GM19351 (cell line): Measurements from ENCODE around the gene WFDC12.
"Not testable (repeated sequence)": the region's sequence is repeated elsewhere in the genome, so short reads cannot be mapped to it uniquely, and the experiment has no call there.

ENCODE experiments used
- ATAC-seq: cut with Tn5 transposase; IDR thresholded peaks from one replicate; pipeline ENCODE4 v1.9.1; 2021; ENCODE audit warnings: mild to moderate bottlenecking, moderate library complexity; ENCODE audit not compliant: unreplicated experiment

The WFDC12 gene, protein sequence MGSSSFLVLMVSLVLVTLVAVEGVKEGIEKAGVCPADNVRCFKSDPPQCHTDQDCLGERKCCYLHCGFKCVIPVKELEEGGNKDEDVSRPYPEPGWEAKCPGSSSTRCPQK

DNA sequence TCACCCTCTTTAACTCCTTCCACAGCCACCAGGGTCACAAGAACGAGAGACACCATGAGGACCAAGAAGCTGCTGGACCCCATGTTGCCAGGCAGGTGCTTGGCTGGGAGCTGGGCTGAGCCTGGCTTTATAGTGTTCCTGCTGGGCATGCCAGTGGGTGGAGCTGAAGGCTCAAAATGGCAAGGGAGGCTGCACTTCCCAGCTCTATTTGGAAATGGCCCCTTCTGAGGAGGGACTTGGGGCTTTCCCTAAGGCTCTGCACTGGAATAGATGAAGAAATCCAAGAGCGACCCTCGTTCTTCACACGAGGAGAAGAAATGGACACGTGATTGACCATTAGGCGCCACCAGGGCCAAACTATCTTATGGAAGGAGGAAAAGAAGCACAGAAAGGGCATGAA, at the start of gene WFDC12:
WFDC12 (minus strand) TSS at position 101 of the 400 bp plus-strand sequence; CDS start at position 83, 18 bp downstream.
- no peak for ATAC-seq

DNA sequence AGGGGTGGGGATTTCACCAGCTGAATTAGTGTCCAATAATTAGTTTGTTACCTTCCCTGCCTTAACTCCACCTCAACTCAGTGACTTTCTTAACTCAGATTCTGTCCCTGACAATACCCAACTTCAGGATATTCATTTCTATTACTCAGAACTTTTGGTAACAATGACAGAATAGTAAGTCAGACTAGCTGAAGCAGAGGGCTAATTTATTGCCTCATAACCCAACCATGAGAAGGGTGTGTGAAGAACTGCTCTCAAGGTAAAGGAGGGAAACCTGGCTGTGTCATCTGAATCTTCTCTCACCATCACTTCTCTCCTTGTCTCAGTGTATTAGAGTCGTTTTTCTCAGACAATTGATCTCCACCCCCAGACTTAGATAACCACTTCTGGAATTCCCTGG, 49.3 kb upstream of the WFDC12 start:
- no peak for ATAC-seq

DNA sequence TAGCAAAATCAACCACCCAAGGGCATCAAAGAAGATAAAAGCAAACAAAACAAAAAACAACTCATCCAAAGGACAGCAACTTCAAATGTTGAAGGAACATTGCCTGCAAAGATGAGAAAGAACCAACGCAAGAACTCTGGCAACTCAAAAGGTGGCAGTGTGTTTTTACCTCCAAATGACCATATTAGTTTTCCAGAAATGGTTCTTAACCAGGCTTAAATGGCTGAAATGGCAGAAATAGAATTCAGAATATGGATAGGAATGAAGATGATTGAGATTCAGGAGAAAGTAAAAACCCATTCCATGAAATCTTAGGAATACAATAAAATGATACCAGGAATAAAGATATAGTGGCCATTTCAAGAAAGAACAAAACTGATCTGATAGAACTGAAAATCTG, 40.6 kb upstream of the WFDC12 start:
- no peak for ATAC-seq

DNA sequence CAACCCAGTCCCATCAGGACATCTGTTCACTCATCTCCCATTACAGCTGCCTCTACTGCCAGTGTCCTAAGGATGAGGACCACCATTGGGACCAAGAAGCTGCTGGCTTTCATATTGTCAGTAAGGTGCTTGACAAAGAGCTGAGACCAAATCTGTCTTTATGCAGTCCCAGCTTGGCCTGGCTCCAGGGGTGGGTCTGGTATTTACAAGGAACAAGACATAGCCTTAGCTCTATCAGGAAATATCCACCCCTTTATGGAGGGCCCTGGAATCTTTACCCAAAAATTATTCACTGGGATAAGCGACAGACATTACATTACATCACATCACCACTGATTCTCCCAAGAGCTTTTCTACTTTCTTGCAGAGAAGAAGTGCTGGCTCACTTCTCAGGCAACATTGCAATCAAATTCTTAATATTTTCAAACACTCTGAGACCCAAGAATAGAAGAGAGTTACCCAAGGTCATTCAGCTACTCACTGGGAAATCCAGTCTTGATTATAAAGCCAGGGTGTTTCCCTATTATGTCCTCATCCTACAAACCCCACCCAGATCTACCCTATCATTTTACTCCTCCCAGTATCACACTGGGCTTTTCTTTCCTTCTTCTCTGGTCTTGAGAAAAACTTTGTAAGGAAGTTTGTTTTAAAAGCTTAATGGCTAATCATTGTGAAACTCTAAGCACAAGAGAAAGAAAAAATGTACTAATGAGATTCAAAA, 39.0 kb upstream of the WFDC12 start:
- ATAC-seq: no peak

DNA sequence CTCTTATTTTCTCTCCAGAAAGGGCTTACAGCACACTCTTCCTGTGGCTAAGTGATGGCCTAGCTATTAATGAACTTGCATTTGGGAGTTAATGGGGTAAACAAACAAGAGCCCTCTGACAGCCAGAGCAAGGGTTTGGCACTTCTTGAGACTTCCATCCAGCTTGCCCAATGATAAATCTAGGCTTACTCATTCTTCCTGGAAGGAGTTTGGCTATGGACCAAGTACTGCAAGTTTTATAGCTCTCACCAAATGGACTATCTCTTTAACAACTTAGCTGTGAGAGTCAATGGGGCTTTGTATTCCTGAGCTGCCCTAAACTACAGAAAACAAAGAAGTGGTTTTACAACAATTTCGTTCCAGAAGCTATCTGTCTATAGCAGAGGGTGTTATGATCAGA, 33.7 kb upstream of the WFDC12 start:
- ATAC-seq: no peak

DNA sequence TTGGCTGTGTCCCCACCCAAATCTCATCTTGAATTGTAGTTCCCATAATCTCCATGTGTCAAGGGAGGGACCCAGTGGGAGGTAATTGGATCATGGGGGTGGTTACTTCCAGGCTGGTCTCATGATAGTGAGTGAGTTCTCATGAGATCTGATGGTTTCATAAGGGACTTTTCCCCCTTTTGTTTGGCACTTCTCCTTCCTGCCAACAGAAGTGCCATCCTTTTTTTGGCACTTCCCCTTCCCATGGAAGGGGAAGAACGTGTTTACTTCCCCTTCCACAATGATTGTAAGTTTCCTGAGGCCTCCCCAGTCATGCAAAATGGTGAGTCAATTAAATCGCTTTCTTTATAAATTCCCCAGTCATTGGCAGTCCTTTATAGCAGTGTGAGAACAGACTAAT, 32.4 kb upstream of the WFDC12 start:
- no peak for ATAC-seq

DNA sequence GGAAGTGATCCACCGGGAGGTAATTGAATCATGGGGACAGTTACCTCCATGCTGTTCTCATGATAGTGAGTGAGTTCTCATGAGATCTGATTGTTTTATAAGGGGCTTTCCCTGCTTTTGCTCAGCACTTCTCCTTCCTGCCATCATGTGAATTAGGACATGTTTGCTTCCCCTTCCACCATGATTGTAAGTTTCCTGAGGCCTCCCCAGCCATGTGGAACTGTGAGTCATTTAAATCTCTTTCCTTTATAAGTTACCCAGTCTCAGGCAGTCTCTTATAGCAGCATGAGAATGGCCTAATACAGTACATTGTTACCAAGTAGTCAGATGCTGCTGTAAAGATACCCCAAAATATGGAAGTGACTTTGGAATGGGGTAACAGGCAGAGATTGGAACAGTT, 30.5 kb upstream of the WFDC12 start:
- ATAC-seq: not testable (repeated sequence)

DNA sequence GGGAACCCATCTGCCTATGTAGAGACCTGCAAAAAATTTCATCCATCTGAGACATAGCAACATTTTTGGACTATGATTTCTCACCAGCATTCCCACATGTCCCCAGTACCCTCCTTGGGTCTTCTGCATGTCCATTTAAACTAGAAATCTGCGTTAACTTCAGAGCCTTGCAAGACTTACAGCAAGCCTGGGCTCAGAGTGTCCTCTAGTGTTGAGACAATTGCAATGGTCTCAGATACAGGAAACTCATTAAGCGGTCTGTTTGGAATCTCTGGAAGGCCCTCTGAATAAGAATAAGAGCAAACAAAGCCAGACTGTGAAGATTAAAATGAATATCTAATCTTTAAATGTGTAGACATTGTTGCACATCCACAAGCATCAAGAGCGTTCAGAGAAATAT, 29.9 kb upstream of the WFDC12 start:
- no peak for ATAC-seq

DNA sequence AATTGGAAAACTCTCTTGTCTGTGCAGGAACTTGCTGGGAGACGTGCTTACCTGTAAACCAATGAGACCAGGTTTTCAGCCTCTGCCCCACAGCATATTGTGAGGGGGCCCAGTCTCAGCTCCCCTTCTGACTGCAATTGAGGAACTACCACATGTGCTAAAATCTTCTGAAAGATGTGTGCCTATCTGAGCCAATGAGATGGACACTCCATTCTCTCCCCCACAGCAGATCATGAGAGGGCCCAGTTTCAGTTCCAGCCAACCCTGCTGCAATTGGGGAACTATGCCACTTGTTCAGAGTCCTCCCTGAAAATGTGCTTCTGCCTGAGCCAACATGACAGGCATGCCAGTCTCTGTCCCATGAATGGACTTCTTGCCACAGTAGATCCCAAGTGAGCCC, 29.5 kb upstream of the WFDC12 start:
- no peak for ATAC-seq

DNA sequence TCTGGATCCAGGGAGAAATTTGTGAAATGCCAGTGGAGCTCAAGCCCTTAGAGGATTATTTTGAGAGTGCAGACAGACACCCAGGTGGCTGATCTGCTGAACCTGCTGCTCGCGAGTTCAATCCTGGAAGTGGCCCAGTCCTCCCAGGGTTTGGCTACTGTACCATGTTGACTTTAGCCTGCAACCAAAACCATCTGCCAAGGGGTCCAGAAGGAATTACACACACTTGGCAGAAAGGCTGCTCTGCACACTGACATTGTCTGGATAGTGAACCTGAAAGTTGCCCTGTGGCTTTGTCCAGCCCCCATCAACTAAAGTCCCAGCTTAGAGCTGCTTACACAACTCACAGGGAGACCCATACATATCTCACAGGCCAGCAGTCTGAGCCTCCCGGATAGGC, 28.9 kb upstream of the WFDC12 start:
- ATAC-seq: no peak

DNA sequence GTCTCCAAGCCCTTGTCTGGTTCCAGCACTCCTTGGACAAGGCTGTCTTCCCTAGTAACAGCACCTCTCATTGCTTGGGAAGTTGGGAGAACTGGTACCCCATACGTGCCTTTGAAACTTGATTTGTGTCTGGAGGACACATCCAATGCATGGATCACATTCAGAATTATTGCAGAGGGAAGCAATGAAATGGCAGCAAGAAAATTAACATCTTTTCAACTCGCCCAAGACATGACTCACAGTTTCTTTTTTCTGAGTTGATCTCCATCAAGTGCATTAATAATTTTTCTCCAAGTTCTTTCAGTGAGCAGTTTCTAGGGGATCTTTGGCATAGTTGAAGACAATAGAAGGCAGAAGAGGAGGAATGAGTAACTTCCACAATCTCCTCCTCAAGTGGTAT, 28.1 kb upstream of the WFDC12 start:
- ATAC-seq: no peak

DNA sequence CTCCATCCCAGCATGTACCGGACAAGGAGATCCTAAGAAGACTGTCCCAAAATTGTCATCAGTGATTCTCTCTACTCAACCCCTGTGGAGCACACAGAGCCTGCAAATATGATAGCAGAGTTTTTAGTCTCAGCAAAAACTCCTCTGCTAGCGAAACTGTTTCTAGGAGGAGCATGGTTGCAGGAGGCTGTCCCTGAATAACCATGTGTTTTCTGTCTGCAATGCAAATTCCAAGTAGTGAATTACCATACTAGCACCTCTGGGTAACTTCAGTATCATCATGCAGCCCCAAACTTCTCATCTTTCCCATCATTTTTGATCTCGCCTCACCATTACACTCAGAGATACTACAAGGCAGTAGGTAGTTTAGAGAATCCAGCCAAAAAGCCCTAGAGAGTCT, 24.8 kb upstream of the WFDC12 start:
- ATAC-seq: no peak

DNA sequence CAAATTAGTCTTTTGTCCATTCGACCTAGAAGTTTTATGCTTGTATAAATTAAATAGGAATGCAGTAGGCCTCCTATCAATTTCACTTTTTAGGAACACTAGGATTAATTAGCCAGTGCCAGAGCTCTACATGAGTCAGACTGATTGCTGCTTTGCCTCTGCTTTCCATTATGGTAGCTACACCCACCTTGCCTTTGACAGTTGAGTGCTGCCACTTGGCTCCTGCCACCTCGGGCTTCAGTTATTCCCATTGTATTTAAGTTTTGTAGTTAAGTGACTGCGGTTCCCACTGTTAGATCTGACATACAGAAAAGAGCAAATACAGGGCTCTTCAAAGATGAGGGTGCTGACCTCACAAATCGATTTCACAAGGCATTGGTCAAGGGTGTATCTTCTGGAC, 16.6 kb upstream of the WFDC12 start:
- no peak for ATAC-seq

DNA sequence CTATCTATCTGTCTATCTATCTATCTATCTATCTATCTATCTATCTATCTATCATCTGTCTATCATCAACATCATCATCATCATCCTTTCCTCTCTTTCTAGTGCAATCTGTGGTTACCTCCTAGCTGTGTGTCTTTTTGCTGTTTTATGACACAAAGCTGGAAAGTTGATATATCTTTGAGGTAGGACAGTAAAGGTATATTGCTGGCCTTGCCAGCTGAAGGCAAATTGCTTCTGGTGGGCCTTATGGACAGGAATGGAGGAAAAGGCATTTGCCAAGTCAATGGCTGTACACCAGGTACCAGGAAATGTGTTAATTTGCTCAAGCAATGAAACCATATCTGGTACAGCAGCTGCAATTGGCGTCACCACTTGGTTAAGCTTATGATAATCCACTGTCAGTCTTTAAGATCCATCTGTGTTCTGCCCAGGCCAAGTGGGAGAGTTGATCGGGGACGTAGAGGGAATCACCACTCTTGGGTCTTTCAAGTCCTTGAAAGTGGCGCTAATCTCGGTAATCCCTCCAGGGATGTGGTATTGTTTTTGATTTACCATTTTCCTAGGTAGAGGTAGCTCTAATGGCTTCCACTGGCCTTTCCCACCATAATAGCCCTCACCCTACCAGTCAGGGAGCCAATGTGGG, 15.6 kb upstream of the WFDC12 start:
- ATAC-seq: not testable (repeated sequence)

DNA sequence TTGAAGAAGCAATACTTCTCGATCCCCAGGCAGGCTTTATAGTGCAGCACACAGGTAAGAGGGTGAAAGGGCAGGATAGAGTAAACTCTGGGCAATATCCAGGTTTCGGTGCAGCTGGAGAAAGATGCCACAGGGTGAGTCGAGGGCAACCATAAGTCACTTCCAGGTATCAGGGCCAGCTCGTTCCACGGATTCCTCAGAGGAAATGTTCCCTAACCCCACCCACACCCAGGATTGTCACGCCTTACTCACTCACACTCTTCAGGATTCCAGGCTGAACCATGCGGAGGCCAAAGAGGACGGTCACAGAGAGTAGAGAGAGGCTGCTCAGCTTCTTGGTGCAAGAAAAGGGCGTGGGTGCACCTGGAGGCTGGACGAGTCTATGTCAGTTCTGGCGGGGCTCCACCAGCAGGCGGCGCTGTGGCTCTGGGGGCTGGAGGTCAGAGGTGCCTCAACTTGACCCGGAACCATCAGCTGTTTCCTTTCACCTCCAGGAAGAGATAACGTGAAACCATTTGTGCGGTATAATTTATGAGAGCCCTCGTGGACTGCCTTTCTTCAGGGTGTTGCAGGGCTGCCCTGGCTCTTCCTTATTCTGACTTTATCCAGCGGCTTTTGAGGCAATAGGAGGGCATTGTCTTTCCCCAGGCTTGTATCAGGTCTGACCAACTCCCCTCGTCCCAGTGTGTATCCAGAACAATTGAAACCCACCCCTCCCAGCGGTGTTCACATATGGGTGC, 14.5 kb upstream of the WFDC12 start:
- no peak for ATAC-seq

DNA sequence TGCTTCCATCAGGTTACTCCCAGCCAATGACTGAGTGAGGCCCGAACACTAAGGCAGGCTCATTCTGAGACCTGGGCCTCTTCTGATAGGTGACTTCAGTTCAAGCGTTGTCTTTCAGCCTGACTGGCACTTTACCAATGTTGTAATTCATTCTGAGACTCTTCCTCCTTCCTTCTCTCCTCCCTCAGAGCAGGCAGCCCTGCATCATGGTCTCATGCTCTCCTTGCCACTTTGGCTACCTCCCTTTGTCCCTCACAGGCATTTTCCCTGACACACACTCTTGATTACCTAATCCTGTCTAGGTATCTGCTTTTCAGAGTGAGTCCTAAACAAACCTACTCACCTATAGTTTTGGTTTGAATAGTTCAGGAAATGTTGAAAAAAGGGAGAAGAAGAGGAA, 12.6 kb upstream of the WFDC12 start:
- ATAC-seq: no peak

DNA sequence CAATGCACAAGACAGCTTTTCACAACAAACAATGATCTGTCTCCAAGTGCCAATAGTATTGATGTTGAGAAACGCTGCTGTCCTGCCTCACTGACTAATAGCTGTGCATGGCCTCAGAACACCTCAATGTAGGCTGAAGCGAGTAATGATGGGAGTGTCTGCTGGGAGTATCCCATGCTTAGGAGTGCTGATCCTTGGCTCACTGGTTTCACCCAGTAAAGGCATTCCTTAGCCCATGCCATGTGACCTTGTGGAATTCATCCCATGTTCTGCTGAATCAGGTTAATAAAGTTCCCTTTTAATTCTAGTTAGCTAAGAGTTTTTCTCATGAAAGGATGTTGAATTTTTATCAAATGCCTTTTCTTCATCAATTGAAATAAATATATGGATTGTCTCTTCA, 3.8 kb upstream of the WFDC12 start:
- ATAC-seq: no peak

DNA sequence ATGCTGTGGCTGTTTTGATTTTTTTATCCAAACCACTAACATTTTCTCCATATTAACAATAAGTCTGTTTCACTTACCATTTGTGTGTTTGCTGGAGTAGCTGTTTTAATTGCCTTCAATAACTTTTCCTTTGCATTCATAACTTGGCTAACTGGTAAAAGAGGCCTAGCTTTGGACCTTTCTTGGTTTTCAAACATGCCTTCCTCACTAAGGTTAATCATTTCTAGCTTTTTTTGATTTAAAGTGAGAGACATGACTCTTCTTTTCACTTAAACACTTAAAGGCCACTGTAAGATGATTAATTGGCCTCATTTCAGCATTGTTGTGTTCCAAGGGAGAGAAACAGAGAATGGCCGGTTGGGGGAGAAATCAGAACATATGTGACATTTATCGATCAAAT, 2.9 kb downstream of the WFDC12 start:
- ATAC-seq: no peak

DNA sequence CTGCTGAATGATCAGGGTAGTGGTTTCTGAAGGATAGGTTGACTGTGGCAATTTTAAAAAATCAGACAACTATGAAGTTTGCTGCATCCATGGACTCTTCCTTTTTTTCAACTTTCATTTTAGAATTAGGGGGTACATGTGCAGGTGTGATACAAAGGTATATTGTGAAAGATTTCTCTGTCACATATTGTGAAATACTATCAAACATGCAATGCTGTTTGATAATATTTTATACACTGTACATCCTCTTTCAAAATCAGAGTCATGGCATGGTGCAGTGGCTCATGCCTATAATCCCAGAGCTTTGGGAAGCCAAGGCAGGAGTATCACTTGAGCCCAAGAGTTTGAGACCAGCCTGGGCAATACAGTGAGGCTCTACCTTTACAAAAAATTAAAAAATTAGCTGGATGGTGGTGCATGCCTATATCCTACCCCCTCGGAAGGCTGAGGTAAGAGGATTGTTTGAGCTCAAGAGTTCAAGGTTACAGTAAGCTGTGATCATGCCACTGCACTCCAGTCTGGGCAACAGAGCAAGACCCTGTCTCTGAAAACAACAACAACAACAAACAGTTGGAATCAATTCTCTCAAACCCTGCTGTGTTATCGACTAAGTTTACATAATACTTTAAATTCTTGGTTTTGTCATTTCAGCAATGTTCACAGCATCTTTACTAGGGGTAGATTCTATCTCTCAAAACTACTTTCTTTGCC, 4.6 kb downstream of the WFDC12 start:
- no peak for ATAC-seq

DNA sequence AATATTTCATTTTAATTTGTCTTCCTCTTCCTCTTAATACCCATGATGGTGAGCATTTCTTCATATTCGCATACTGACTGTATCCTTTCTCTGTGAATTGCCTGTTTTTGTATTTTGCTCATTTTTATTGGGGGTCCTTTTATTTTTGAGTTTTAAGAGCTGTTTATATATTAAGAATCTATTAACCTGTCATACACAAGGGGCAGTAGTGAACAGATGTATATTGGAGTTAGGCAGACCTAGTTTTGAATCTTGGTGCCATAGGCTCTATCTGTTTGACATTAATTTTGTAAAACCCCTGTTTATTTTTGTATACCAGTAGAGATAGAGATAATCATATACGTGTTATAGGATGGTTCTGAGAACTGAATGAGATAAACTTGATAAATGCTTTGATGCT, 6.2 kb downstream of the WFDC12 start:
- no peak for ATAC-seq

DNA sequence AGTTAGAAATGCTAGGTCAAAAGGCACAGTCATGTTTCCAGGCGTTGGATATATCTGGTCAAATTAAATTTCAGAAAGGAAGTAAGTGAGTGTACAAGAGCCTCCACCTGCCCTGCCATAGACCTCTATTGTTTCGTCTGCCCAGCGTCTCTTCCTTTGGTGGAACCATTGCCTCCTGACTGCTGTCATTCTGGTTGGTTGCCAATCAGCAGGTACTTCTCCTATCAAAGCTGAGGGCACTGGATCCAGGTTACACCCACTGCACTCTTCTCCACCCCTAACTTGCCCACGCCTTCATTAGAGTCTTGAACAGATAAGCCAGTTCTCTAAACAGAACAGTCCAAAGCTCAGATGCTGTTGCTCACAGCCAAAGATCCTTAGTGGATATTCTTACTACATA, 6.7 kb downstream of the WFDC12 start:
- ATAC-seq: no peak
